HL-60/S4 treated with retinoic acid at 250 ng/mL for 4 days and 3 days (cell line): ENCODE data around the gene RNF126.
"Not testable (repeated sequence)": the region's sequence is repeated elsewhere in the genome, so short reads cannot be mapped to it uniquely, and the experiment has no call there.

Experiments used
- in situ Hi-C: fragments of 300-500 bp; cut with MboI; formaldehyde crosslinking; loops from 2 replicates; pipeline ENCODE4 v1.7.0; 2022; ENCODE audit warnings: low sequenced_read_pairs

Gene RNF126

DNA sequence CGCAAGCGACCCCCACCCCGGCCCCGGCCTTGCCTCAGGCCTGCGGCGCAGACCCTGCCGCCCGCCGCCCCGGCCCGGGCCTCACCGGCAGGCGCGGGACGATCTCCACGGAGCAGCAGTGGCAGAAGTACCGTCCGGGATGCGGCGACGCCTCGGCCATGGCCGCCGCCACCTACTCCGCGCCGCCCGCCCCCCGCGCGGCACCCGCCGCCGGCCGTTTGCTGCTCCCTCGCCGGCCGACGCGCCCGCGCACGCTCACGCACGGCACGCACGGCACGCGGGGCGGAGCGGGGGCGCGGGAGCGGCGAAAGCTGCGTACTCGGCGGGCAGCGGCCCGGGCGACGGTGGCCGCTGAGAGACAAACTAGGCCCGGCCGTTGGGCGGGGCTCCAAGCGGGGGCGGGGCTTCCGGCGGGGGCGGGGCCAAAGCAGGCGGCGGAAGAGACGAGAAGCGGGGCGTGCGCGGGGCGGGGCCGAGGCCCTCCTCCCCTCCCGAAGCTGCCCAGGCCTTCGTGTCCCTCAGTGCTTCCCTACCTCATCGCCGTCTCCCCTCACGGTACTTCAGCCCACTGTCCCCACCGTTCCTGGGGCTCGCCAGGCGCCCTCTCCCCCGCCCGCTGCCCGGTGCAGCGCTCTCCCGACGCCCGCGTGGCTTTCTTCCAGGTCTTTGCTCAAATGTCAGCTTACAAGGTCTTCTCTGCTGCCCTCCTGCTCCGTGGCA lies at the start of gene RNF126:
Gene RNF126, minus strand, starts transcription at position 253 of the 720 bp plus-strand sequence. Its CDS starts 93 bp downstream, at position 160.
- in situ Hi-C loops, result loop anchor here (10.0 kb wide), 1 partner anchor 72 kb away; no protein-coding TSS in a partner anchor

DNA sequence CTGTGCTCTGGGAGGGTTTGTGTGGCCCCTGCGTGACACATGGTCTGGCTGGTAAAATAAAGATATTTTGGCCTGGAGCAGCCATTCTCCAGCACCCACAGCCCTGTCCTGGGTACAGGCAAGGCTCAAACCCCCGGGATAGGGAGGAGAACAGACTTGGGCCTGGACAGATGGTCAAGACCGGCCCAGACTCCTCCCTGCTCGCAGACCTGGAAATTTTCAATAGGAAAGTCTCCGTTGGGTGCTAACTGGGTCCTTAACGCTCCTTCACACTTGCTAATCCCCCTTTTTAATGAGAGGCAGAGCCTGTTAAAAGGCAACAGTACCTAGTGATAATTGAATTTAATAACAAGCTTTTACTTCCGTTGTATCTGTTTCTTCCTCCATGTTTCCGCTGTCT lies 48.2 kb upstream of the RNF126 start:
- in situ Hi-C loops, result no loop called here

DNA sequence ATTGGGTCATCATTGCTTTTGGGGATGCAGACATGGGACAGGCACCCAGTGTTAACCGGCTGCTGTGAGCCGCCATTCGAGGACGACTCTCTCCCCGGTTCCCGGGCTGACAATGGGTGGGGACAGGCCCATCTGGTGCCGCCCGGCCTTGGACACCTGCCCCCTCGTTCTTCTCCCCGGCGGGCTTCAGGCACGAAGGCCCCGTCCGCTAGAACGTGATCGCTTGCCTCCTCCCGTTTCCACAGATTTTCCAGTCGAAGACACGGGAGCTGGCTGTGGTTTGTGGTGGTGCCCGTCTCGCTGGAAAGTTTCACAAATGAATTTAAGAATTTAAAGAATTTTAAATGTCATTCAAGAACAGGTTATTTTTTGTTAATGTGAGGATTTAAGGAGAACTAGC lies 47.8 kb upstream of the RNF126 start:
- in situ Hi-C loops, result no loop called here

DNA sequence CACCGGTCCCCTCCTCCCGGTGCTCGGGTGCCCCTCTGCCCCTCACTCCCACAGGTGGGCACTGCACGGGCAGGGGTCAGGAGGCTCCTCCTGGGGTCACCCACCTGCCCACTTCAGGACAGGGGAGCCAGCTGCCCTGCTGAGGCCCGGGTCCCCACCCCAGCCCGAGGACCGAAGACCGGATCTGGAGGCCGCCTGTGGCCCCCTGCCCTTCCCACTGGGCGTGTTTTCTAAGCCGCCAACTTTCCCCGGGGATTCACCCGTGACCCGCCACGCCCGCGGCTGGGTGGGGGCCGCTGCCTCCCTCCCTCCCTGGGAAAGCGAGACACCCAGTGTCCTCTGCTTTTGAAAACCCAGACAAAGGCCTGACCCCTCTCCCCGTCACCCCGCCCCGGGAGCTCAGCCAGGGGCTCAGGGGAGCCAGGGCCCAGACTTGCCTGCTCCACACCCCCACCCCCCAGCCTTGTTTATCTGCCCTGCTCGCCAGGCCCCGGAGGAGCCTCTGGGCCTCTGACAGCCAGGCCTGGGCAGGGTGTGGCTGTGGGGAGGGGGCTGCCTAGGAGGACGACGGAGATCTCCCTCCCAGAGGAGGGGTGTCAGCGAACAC lies 47.1 kb upstream of the RNF126 start:
- in situ Hi-C loops, result no loop called here

DNA sequence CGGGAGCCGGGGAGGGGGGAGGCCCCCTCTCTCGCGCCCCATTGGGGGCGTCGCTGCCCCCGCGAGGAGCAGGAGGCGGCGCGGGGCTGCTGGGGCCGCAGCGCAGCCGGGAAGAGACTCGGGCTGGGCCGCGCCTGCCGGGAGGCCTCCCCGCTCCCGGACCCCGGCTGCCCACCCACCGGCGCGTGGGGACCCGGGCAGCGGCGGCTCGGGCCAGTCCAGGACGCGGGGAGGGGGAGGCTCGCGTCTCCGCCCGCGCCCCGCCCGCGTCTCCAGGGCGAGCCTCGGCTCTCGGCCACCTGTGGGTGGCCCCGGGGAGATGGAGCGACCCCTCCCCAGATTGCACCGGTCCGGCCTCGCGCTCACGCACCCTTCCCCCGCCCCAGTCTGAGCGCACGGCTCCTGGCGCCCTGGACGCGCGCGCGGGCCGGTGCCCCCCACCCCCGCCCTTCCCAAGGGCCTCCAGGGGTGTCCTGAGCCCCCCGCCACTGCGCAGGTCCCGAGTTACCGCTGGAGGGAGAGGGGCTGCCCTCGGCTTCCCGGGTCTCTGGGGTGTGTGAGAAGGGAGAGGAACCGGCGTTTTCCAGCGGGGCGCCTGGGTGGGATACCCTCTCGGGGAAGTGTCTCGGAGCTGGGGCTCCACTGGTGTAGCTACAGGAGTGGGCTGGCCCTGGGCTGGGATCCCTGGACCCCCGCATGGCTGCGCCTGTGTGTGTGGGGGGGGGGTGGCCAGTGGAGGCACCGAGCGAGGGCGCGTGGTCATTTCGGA lies 46.4 kb upstream of the RNF126 start:
- in situ Hi-C loops, result no loop called here

DNA sequence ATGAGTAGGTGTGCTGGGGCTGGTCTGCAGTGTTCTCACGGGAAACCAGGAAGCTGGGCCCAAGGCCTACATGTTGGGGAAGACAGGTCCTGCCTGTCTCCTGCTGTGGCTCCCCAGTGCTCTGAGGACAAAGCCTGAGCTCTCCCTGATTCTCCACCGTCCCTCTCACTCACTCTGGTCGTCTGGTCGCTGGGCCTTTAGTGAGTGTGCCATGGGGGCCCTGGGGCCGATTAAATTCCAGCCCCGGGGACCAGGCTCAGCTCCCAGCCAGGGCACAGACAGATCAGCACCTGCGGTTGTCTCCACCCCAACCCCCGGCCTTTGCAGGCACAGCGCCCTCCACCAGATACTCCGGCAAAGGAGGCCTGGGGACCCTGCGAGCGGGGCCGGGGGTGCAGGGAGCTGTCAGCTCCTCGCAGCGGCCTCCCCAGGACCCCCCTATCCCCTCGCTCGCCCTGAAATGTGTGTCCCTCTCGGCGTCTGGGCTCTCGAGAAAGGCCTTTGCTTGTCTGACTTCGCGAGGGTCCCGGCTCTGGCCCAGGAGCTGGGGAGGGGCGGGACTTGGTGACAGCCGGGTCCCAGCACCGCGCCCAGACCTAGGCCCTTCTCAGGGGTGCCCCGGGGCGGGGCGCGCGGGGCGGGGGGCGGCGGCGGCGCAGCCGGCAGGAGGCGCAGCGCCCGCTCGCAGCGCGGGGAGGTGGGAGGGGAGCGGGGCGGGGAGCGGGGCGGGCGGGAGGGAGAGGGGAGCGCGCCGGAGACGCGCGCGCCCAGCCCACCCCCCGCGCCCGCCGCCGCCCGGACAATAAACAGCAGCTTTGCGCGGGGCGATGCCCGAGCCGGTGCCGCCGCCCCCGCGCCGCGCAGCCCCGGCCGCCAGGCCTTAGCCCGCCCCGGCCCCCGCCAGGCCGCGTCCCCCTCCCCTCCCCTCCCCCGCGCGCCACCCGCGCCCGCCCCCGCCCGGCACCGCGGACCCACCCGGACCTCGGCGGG lies 45.4 kb upstream of the RNF126 start, which contains the start of gene PALM:
Gene PALM, plus strand, starts transcription at position 782 of the 990 bp plus-strand sequence. CDS start 212 bp downstream, outside the sequence.
- in situ Hi-C loops, result no loop called here

DNA sequence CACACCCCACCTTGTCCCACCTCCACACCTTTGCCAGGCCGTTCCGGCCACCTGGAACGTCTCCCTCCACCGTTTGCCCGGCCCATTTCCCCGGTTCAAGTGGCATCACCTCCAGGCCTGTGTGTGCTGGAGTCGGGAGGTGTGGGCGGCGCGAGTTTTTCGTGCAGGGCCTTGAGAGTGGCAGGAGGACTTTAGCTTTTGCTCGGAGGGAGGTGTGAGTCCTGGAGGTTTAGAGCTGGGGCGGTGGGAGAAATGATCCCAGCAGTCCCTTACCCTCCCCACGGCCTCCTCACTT lies 41.4 kb upstream of the RNF126 start:
- in situ Hi-C loops, result no loop called here

DNA sequence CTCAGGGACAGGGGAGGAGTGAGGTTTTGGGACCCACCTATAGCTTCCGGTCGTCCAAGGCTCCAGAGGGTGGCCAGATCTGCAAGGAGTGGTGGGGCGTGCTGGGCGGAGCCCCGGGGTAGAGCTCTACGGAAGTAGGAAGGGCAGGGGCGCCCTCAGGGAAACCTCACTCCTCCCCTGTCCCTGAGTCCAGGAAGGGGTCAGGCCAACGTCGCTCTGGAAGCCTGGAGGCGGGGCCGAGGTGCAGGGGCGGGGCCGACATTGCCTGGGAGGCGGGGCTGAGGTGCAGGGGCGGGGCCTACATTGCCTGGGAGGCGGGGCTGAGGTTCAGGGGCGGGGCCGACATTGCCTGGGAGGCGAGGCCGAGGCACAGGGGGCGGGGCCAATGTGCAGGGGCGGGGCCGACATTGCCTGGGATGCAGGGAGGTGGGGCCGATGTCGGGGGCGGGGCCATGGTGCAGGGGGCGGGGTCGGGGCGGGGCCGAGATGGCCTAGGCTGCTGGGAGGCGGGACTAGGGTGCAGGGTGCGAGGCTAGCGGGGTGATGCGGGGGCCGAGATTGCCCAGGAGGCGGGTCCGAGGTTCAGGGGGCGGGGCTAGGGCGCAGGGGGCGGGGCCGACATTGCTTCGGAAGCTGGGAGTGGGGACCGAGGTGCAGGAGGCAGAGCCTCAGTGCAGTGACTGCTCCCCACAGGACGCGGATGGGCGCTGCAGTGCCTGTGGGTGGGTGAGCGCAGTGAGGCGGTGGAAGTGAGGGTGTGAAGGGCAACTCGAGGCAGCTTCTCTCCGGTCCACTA lies 40.8 kb upstream of the RNF126 start:
- in situ Hi-C loops, result no loop called here

DNA sequence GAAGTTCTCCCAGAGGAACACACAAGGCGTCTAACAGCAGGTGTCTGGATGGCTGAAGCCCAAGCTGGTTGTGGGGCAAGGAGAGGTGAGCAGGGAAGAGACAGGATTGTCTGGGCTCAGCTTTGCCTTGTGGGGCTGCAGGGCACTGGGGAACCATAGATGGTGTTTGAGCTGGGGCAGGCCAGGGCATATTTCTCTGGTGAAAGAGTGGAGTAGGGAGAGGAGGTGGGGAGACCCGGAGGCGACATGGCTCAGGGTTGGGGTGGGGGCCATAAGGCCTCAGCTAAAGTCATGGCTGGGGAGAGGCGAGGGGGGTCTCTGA lies 40.3 kb upstream of the RNF126 start:
- in situ Hi-C loops, result no loop called here

DNA sequence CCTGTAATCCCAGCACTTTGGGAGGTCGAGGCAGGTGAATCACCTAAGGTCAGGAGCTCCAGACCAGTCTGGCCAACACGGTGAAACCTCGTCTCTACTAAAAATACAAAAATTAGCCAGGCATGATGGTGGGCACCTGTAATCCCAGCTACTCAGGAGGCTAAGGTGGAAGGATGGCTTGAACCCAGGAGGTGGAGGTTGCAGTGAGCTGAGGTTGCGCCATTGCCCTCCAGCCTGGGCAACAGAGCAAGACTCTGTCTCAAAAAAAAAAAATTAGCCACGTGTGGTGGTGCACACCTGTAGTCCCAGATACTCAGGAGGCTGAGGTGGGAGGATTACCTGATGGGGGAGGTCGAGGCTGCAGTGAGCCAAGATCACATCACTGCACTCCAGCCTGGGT lies 39.8 kb upstream of the RNF126 start:
- in situ Hi-C loops, result not testable (repeated sequence)

DNA sequence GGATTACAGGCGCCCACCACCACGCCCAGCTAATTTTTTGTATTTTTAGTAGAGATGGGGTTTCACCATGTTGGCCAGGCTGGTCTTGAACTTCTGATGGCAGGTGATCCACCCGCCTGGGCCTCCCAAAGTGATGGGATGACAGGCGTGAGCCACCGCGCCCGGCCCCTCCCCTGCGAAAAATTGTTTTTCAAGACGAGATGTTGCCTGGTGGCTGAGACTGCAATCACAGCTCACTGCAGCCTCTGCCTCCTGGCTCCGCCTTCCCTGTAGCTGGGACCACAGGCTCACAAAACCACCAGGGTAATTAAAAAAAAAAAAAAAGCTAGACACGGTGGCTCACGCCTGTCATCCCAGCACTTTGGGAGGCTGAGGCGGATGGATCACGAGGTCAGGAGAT lies 36.9 kb upstream of the RNF126 start:
- in situ Hi-C loops, result not testable (repeated sequence)

DNA sequence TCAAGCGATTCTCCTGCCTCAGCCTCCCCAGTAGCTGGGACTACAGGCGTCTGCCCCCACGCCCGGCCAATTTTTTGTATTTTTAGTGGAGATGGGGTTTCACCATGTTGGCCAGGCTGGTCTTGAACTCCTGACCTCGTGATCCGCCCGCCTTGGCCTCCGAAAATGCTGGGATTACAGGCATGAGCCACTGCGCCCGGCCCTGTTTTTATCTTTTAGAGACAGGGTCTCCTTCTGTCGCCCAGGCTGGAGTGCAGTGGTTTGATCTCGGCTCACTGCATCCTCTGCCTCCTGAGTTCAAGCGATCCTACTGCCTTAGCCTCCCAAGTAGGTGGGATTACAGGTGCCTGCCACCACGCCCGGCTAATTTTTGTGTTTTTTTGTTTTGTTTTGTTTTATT lies 35.5 kb upstream of the RNF126 start:
- in situ Hi-C loops, result not testable (repeated sequence)

DNA sequence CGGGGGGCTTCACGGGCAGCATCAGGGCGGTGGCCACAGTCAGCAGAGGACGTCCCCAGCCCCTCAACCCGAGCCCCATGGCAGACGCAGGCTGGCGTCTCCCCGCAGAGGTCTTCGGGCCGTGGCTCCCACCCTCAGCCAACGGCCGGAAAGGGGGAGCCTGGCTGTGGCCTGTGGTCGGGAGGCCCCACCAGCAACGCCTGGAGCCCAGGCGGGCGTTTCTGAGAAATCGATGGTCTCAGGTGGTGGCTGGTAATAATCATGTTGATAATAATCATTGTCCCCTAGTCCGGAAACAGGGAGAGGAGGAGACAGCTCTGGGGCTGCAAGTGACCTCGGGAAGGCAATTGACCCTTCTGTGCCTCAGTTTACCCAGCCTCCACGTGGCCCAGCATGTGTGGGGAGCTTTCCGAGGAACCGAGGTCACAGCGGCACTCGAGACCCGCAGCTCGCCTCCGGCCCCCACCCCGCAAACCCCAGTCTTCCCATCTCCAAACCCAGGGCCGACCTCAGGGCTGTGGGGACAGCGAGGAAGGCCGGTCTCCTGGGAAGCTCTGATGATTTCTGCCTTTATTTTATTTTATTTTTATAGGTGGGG lies 32.4 kb upstream of the RNF126 start, which contains the start of gene PRSS57:
Gene PRSS57, minus strand, starts transcription at position 101 of the 598 bp plus-strand sequence. Its CDS starts 22 bp downstream, at position 79.
- in situ Hi-C loops, result no loop called here

DNA sequence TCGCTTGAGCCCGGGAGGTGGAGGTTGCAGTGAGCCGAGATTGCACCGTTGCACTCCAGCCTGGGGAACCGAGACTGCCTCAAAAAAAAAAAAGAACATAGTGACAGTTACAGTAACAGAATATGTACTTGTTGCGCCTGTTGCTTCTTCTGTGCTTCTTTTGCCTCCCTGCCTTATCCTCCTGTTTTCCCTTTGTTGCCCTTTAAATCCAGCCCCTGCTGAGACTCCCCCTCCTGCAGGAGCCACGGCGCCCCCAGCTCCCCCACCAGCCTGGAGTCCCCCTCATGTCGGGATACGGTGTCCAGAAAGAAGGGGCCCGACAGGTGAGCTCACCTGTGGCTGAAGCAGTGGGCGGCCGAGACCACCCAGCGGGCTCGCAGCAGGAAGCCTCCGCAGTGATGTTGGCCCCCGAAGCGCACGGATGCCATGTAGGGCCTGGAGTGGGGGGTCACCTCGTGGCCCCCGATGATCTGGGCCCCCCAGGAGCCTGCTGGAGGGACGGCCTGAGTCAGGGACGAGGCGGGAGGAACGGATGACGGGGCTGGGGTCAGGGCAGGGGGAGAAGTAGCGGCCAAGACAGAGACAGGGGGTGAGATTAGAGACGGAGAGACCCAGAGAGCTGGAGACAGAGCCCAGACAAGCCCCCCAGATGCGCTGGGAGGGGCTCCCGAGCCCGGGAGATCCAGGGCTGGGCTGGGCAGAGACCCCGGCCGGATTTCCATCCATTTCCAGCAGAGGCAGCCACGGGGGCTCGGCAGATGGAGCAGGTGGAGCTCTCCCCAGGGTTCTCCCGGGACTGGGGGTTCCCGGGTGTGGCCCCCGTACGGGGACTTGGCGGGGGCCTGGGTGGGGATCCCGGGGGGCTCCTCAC lies 31.7 kb upstream of the RNF126 start:
- in situ Hi-C loops, result no loop called here

DNA sequence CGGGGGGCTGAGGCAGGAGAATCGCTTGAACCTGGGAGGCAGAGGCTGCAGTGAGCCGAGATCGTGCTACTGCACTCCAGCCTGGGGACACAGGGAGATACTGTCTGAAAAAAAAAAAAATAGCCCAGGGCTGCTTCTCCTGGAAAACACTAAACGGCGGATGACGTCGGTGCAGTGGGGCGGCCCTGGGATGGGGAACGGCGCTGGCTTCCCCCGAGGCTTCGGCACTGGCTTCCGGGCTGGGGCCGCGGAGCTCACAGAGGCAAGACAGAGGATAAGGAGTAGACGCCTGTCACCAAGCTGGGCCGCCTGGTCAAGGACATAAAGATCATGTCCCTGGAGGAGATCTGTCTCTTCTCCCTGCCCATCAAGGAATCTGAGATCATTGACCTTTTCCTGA lies 27.2 kb upstream of the RNF126 start:
- in situ Hi-C loops, result no loop called here

DNA sequence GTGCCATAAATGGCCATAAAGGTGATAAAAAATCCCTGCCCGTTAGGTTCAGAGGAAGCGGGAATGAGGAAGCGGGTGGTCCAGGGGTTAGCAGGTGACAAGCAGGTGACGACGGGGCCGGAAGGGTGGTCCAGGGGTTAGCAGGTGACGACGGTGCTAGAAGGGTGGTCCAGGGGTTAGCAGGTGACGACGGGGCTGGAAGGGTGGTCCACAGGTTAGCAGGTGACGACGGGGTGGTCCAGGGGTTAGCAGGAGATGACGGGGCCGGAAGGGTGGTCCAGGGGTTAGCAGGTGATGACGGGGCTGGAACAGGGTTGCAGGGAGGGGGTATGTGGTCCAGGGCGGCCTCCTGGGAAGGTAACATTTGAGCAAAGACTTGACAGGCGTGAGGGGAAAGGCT lies 26.0 kb upstream of the RNF126 start:
- in situ Hi-C loops, result no loop called here

DNA sequence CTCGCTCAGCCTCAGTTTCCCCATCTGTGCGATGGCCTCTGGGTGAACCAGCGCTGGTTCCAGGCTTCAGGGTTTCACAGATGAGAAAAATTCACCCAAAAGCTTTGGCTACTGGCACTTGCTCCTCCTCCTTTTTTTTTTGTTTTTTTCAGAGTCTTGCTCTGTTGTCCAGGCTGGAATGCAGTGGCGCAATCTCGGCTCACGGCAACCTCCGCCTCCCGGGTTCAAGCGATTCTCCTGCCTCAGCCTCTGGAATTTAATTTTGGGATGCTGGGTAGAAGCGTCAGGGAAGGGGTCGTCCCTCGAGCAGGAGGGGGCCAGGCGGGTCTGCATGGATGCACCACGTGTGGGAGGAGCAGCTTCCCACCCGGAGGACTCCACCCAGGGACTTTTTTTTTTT lies 25.2 kb upstream of the RNF126 start:
- in situ Hi-C loops, result no loop called here

DNA sequence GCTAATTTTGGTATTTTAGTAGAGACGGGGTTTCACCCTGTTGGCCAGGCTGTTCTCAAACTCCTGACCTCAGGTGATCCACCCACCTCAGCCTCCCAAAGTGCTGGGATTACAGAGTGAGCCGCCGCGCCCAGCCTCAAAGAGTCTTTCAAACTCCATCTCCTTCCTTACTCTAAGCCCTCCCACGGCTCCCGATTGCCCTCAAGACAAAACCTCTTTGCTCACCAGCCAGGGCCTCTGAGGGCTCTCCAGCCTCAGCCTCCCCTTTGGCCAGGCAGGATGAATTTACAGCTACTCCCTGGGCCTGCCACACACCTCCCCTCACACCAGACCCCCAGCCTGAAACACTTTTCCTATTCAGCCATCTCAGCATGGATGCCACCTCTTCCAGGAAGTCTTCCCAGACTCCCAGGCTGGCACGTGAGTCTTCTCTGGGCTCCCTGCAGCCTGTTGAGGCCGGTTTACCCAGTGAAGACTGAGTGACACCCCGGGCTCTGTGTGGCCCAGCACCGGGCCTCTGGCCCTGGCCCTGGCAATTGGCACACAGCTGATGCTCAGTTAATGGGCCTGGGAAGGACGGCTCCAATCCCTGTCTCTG lies 24.7 kb upstream of the RNF126 start:
- in situ Hi-C loops, result no loop called here
